OCI-M2 (cell line): ENCODE measurements around the gene TSPOAP1.

Experiments used
- DNase-seq: peaks from one replicate; lab custom pipeline; 2025; ENCODE audit not compliant: unreplicated experiment; lab: John Stamatoyannopoulos, UW

Gene TSPOAP1

GRCh38 chr17:58329810-58330537 is 1.4 kb upstream of the TSPOAP1 start:
- DNase-seq = no peak

- peak; percentile 97 for DNase-seq
Observed at GRCh38 chr17:58329035-58329809, 627 bp upstream of the TSPOAP1 start.

GRCh38 chr17:58327363-58328194 is 1.0 kb downstream of the TSPOAP1 start:
- no peak for DNase-seq

GRCh38 chr17:58326609-58327362 is 1.8 kb downstream of the TSPOAP1 start:
- DNase-seq = no peak

- DNase-seq = no peak
Observed at GRCh38 chr17:58325976-58326468, 2.6 kb downstream of the TSPOAP1 start.

- no peak for DNase-seq
Observed at GRCh38 chr17:58325289-58325726, 3.3 kb downstream of the TSPOAP1 start.

- DNase-seq = no peak
Observed at GRCh38 chr17:58324409-58325288, 3.9 kb downstream of the TSPOAP1 start.

GRCh38 chr17:58324056-58324408 is 4.6 kb downstream of the TSPOAP1 start:
- DNase-seq = no peak

GRCh38 chr17:58323366-58324055 is 5.1 kb downstream of the TSPOAP1 start:
- no peak for DNase-seq

GRCh38 chr17:58322581-58323185 is 5.9 kb downstream of the TSPOAP1 start:
- no peak for DNase-seq

- DNase-seq = no peak
Observed at GRCh38 chr17:58321571-58322525, 6.7 kb downstream of the TSPOAP1 start.

- DNase-seq = no peak
Observed at GRCh38 chr17:58320570-58321323, 7.8 kb downstream of the TSPOAP1 start.

GRCh38 chr17:58320163-58320558 is 8.4 kb downstream of the TSPOAP1 start:
- DNase-seq = no peak

- no peak for DNase-seq
Observed at GRCh38 chr17:58319173-58320162, 9.1 kb downstream of the TSPOAP1 start.

GRCh38 chr17:58318627-58319172 is 9.9 kb downstream of the TSPOAP1 start:
- DNase-seq = no peak
